ENCODE results near the gene MAP3K3. TPM values are rescaled to one million over a fixed set of nuclear protein-coding genes. Genes with fewer than 3 reads are reported as not detected.

Gene MAP3K3
- total RNA-seq, 4 donors from 2014 or later = 62.8 to 107 (median 71.7) TPM

DNA sequence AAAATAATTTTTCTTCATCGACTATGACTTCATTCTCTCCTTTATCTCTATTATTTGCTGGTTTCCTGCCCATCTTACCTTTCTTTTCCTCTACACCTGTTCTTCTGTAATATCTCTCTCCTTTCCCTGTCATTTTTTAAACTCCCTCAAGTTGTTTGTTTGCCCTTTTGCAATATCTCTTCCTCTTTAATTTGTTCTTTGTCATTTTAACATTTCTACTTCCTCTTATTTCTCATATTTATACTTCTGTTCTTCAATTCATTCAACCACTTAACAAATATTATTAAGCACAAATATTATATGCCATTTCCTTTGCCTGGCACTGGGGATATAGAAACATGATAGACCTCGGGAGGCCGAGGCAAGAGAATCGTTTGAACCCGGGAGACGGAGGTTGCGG is 22.6 kb downstream of the MAP3K3 start:
- H3K4me3 ChIP-seq = no peak overlapping the region
- DNase-seq (ENCODE audit: low spot score in 2 of 2) = no peak
- H3K4me1 ChIP-seq = peaks cover 0 to 46% (median 8%) of the 10 kb centered on the region in 4 donors
- no peak overlapping the region for H3K27ac ChIP-seq
- H3K36me3 ChIP-seq = peaks cover 0 to 57% (median 0%) of the 10 kb centered on the region in 3 donors
- H3K9me3 ChIP-seq = no peaks in the 10 kb centered on the region
- 91 to 92% methylated on average over 7 of the region's 7 CpGs for WGBS, 2 donors
- no peaks in the 10 kb centered on the region for H3K27me3 ChIP-seq
- TF ChIP-seq, protein P1, sequence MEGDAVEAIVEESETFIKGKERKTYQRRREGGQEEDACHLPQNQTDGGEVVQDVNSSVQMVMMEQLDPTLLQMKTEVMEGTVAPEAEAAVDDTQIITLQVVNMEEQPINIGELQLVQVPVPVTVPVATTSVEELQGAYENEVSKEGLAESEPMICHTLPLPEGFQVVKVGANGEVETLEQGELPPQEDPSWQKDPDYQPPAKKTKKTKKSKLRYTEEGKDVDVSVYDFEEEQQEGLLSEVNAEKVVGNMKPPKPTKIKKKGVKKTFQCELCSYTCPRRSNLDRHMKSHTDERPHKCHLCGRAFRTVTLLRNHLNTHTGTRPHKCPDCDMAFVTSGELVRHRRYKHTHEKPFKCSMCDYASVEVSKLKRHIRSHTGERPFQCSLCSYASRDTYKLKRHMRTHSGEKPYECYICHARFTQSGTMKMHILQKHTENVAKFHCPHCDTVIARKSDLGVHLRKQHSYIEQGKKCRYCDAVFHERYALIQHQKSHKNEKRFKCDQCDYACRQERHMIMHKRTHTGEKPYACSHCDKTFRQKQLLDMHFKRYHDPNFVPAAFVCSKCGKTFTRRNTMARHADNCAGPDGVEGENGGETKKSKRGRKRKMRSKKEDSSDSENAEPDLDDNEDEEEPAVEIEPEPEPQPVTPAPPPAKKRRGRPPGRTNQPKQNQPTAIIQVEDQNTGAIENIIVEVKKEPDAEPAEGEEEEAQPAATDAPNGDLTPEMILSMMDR (IDR thresholded peaks at IDR 0.05) = no peak
- TF ChIP-seq EP300 (IDR thresholded peaks at IDR 0.05) (no peak), POLR2A (IDR thresholded peaks at IDR 0.05) (no peak)

GRCh38 chr17:63645775-63646487 is 23.7 kb downstream of the MAP3K3 start:
- TF ChIP-seq POLR2A (IDR thresholded peaks at IDR 0.05) (no peak), EP300 (IDR thresholded peaks at IDR 0.05) (no peak)
- Histone ChIP-seq H3K27ac (no peak overlapping the region), H3K9me3 (no peaks in the 10 kb centered on the region), H3K27me3 (no peaks in the 10 kb centered on the region), H3K36me3 (peaks cover 0 to 61% (median 0%) of the 10 kb centered on the region in 3 donors), H3K4me1 (peaks cover 0 to 47% (median 8%) of the 10 kb centered on the region in 4 donors), H3K4me3 (no peak overlapping the region)
- no peak for DNase-seq (ENCODE audit: low spot score in 2 of 2)
- WGBS, 2 donors = 89 to 91% methylated on average over 5 of the region's 5 CpGs

- H3K4me3 ChIP-seq = no peak overlapping the region
- H3K9me3 ChIP-seq = no peaks in the 10 kb centered on the region
- peaks cover 0 to 47% (median 10%) of the 10 kb centered on the region in 4 donors for H3K4me1 ChIP-seq
- no peak overlapping the region for H3K27ac ChIP-seq
- H3K36me3 ChIP-seq = peaks cover 0 to 65% (median 0%) of the 10 kb centered on the region in 3 donors
- DNase-seq (ENCODE audit: low spot score in 2 of 2) = no peak
- H3K27me3 ChIP-seq = no peaks in the 10 kb centered on the region
- TF ChIP-seq EP300 (IDR thresholded peaks at IDR 0.05) (peak in 1 of 2 donors; percentile 33), POLR2A (IDR thresholded peaks at IDR 0.05) (no peak)
- 78 to 82% methylated on average over 1 of the region's 1 CpG for WGBS, 2 donors
Measured at GRCh38 chr17:63646488-63646806, 24.2 kb downstream of the MAP3K3 start.

- no peaks in the 10 kb centered on the region for H3K9me3 ChIP-seq
- H3K27me3 ChIP-seq = no peaks in the 10 kb centered on the region
- DNase-seq (ENCODE audit: low spot score in 2 of 2) = no peak
- WGBS, 2 donors = 61 to 67% methylated on average over 4 of the region's 4 CpGs
- no peak overlapping the region for H3K4me3 ChIP-seq
- no peak overlapping the region for H3K27ac ChIP-seq
- no peak for TF ChIP-seq POLR2A (IDR thresholded peaks at IDR 0.05)
- TF ChIP-seq EP300 (IDR thresholded peaks at IDR 0.05) = no peak
- TF ChIP-seq, protein P1 (IDR thresholded peaks at IDR 0.05) = no peak
- H3K4me1 ChIP-seq = peaks cover 0 to 47% (median 10%) of the 10 kb centered on the region in 4 donors
- peaks cover 0 to 65% (median 0%) of the 10 kb centered on the region in 3 donors for H3K36me3 ChIP-seq
Measured at GRCh38 chr17:63647065-63647725, 25.0 kb downstream of the MAP3K3 start.

- Histone ChIP-seq H3K4me3 (no peak overlapping the region), H3K27ac (no peak overlapping the region), H3K27me3 (no peaks in the 10 kb centered on the region), H3K36me3 (peaks cover 0 to 72% (median 0%) of the 10 kb centered on the region in 3 donors), H3K9me3 (no peaks in the 10 kb centered on the region), H3K4me1 (peaks cover 0 to 47% (median 10%) of the 10 kb centered on the region in 4 donors)
- no peak for DNase-seq (ENCODE audit: low spot score in 2 of 2)
- TF ChIP-seq POLR2A (IDR thresholded peaks at IDR 0.05) (no peak), EP300 (IDR thresholded peaks at IDR 0.05) (no peak)
Measured at GRCh38 chr17:63647936-63648335, 25.7 kb downstream of the MAP3K3 start.

GRCh38 chr17:63649813-63650212 is 27.6 kb downstream of the MAP3K3 start:
- WGBS, 2 donors = 86% methylated on average over 1 of the region's 1 CpG
- TF ChIP-seq, protein P1 (IDR thresholded peaks at IDR 0.05) = no peak
- peak in 1 of 2 donors; percentile 36 for TF ChIP-seq EP300 (IDR thresholded peaks at IDR 0.05)
- H3K36me3 ChIP-seq = peaks cover 0 to 78% (median 9%) of the 10 kb centered on the region in 3 donors
- peaks cover 0 to 36% (median 10%) of the 10 kb centered on the region in 4 donors for H3K4me1 ChIP-seq
- H3K4me3 ChIP-seq = no peak overlapping the region
- H3K27me3 ChIP-seq = no peaks in the 10 kb centered on the region
- H3K27ac ChIP-seq = no peak overlapping the region
- no peak for DNase-seq (ENCODE audit: low spot score in 2 of 2)
- no peaks in the 10 kb centered on the region for H3K9me3 ChIP-seq

Measured in tibial nerve (tissue), 4 donors.